ENCODE measurements around the gene DNAJC1.

GRCh38 chr10:22029445-22030236 lies 26.1 kb upstream of the DNAJC1 start:
- TF ChIP-seq CTCF (optimal IDR thresholded peaks at IDR 0.05 in 1 of 3, IDR thresholded peaks at IDR 0.05 in 1 of 3, conservative IDR thresholded peaks at IDR 0.05 in 1 of 3; ENCODE audit: extremely low read depth in 1 of 3, insufficient read depth in 2 of 3, low read length in 3 of 3), result no peak
- no peak for TF ChIP-seq EZH2 (IDR thresholded peaks at IDR 0.05; ENCODE audit: low read length)
